HG03565 (cell line): ENCODE data around the gene DENND2A.
"Not testable (repeated sequence)": the region's sequence is repeated elsewhere in the genome, so short reads cannot be mapped to it uniquely, and the experiment has no call there.

Experiments
- ATAC-seq: cut with Tn5 transposase; IDR thresholded peaks from one replicate; pipeline ENCODE4 v1.9.1; 2021; ENCODE audit warnings: mild to moderate bottlenecking, moderate library complexity; ENCODE audit not compliant: unreplicated experiment

DENND2A gene

DNA sequence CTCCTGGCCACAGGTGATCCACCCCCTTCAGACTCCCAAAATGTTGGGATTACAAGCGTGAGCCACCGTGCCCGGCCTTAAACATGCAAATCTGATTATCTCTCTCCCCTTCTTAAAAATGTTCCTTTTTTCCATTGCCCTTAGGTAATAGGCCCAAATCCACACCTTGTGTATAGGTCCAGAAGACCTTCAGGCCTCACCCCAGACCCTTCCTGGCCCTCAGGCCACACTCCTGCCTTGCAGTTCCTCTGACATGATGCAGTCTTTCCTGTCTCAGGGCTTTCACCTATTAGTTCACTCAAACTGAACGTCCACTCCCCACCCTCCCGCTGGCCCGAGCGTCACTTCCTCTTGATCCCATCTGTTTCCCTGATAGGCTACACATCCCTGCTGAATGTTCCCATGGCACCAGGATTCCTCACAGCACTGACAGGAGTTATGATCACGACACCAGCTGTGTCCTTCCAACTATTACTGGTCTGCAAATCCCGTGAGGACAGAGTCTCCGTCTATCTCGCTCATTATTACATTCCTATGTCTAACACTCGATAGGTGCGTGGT is 46.4 kb downstream of the DENND2A start:
- no peak for ATAC-seq

DNA sequence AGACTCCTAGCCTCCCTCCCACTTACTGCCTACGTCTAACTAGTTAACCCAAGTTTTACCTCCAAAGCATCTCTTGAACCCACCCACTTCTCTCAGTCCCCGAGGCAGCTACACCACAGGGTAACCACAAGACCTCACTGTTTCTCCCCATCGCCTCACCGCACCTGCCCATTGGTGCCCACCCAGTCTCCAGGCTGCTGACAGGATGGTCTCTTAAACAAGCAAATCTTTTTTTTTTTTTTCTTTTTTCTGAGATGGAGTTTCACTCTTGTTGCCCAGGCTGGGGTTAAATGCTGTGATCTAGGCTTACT is 47.0 kb downstream of the DENND2A start:
- ATAC-seq, result no peak

DNA sequence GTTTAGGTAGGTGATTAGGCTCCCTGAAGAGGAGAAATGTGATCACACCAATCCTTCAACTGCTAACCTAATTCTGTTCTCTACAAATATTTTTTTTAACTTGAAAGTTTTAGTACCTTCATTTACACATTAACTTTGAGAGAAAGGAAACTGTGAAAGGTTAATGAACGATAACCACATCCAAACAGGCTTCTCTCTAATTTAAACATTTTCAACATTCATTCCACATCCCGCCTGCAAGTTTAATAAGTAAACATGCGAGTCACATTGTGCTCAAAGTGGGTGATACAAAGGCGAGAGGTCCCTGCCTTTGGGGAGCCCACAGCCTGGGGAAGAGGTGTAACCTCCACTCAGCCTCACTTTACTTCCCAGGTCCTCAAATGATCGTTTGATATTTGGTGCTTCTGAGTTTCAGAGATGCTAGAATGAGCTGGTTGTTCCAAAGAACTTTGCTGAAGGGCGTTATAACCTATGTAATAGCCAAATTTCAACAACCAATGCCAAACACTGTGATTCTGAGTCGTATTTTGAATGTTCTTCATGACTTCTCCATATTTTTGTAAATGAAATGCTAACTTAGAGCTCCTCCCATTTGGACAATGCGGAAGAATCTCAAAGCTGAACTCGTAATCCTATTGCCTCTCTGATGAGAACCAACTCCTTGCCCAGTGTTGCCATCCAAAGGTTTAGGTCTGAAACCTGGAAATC is 47.5 kb downstream of the DENND2A start:
- no peak for ATAC-seq

DNA sequence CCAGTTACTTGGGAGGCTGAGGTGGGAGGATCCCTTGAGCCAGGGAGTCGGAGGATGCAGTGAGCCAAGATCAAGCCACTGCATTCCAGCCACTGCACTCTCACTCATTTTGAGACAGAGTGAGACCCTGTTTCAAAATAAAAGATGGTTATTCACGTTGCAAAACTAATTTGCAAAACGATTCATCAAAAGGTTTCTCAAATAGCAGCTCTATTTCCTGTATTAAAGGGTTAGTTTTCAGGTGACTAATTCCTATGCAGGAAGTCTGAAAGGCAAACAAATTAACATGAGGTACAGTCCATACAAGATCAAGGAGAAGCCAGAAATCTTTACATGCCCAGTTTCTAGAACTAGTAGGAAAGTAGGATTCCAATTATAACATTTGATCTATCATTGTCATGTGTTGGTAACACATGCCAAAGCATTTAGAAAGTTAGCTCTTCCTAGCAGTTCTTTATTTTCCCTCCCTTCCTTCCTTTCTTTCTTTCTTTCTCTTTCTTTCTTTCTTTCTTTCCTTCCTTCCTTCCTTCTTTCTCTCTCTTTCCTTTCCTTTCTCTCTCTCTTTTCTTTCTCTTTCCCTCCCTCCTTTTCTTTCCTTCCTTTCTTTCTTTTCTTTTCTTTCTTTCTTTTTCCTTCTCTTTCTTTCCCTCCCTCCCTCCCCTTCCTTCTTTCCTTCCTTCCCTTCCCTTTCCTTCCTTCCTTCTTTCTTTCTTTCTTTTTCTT is 49.3 kb downstream of the DENND2A start:
- ATAC-seq, result no peak

GRCh38 chr7:140587243-140587642 is 53.4 kb downstream of the DENND2A start:
- no peak for ATAC-seq

GRCh38 chr7:140586516-140586915 is 54.1 kb downstream of the DENND2A start:
- ATAC-seq, result no peak

GRCh38 chr7:140585333-140585732 is 55.3 kb downstream of the DENND2A start:
- no peak for ATAC-seq

DNA sequence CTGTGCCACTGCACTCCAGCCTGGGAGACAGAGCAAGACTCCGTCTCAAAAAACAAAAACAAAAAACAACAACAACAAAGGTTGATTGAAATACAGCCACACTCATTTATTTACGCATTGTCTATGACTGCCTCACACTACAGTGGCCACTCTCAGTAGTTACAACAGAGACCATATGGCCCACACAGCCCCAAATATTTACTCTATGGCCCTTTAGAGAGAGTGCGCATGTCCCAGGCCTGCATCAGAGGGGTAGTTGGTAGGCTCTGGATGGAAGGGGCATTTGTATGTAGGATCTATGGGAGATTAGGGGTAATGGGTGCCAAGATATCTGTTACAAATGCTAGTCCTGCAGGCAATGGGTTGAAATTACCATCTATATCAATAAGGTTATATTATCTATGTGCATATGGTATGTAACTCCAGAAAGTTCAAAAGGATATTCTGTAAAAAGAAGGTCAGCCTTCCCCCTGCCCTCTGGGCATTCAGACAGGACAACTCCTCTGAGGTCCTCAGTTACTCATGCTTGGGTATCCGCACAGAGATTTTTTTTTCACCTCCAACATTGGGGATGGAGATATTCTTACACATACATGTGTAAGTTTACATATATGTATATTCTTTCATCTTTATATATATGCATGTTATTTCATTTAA is 56.3 kb downstream of the DENND2A start:
- ATAC-seq, result no peak

DNA sequence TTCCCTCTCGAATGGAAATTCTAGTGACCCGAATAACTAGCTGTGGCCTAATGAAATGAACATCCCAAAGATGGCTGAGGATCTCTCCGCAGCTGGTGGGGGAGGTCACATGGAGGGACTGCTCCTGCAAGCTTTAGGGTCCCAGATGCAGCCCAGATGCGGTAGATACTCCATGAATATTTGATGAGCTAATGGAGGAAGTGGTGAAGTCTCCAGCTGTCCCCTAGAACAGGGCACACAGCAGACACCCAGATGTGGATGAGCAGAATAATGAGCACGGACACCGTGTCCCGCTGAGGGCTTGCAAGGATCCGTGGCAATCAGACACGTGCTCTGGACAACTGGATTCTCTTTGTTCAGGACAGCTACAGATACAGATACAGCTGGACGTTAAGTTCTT is 59.2 kb downstream of the DENND2A start:
- no peak for ATAC-seq

GRCh38 chr7:140577651-140578050 is 63.0 kb downstream of the DENND2A start:
- ATAC-seq, result no peak

DNA sequence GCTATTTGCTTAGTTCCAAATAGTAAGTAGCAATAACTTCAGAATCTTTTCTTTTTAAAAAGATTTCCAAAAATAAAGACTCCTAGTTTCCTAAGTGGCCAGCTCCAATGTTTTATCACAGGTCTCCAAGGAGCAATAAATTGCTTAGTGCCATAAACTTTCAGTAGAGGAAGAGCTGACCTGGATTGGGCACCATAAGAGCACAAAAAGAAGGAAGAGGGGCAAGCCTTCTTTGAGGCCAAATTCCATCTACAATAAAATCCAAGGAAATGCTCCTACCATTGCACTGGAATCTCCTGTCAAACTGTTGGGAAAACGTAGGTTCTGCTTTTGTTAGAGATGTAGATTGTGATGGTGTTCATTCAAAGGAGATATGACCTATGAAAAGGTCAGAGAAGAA is 64.0 kb downstream of the DENND2A start:
- ATAC-seq, result no peak

DNA sequence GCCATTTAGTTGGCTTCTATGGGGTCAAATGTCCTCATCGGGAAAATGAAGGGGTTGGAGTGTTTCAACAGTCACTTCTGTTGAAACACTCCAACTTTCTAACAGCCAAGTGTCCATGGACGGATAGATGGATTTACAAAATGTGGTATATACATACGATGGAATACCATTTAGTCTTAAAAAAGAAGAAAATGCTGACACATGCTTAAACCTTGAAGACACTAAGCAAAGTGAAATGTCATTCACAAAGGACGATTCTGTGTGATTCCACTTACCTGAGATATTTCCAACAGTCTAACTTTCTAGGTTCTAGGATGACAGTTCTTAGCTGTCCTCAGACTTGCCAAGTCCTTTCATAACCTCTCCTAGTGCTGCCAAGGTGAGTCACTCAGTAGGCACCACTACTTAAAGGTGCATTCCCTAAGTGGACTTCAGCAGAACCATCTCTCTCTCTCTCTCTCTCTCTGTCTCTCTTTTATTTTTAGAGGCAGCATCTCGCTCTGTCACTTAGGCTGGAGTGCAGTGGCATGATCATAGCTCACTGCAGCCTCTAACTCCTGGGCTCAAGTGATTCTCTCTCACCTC is 69.0 kb downstream of the DENND2A start:
- ATAC-seq, result no peak

GRCh38 chr7:140570120-140570519 is 70.5 kb downstream of the DENND2A start:
- no peak for ATAC-seq

DNA sequence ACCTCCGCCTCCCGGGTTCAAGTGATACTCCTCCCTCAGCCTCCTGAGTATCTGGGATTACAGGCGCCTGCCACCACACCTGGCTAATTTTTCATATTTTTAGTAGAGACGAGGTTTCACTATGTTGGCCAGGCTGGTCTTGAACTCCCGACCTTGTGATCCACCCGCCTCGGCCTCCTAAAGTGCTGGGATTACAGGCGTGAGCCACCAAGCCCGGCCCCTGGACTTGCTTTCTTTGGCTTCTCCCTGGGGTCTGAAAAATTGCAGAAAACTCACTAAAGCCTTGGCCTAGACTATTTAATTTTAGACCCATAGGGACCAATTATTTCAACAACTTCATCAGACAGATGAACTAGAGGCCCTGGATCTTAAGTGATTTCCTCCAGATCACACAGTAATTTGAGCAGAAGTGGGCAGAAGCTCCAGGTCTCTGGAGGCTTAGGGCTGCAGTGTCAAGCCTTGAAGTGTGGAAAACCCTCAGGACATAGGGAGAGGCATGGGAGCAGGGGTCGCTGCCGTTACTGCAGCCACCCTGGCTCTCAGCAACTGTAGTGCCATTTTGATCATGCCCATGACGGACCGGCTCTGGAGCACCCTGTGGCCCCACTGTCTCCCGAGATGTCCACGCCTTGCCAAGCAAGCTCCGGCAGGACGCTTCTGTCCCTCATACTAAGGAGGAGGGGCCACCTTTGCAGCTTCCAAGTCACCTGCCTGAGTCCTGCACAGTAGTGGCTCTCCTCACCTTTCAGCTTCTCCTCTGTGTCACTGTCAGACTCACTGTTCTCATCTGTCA is 72.4 kb downstream of the DENND2A start:
- ATAC-seq, result no peak

- ATAC-seq, result not testable (repeated sequence)
Observed at GRCh38 chr7:140566186-140566585, 74.4 kb downstream of the DENND2A start.

DNA sequence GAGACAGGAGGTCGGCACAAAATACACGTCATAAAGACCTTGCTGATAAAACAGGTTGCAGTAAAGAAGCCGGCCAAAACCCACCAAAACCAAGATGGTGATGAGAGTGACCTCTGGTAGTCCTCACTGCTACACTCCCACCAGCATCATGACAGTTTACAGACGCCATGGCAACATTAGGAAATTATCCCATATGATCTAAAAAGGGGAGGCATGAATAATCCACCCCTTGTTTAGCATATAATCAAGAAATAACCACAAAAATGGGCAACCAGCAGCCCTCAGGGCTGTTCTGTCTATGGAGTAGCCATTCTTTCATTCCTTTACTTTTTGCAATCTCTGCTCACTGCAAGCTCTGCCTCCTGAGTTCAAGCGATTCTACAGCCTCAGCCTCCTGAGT is 74.9 kb downstream of the DENND2A start:
- not testable (repeated sequence) for ATAC-seq

GRCh38 chr7:140564643-140565042 is 76.0 kb downstream of the DENND2A start:
- no peak for ATAC-seq

- no peak for ATAC-seq
Observed at GRCh38 chr7:140562926-140563481, 77.6 kb downstream of the DENND2A start.

DNA sequence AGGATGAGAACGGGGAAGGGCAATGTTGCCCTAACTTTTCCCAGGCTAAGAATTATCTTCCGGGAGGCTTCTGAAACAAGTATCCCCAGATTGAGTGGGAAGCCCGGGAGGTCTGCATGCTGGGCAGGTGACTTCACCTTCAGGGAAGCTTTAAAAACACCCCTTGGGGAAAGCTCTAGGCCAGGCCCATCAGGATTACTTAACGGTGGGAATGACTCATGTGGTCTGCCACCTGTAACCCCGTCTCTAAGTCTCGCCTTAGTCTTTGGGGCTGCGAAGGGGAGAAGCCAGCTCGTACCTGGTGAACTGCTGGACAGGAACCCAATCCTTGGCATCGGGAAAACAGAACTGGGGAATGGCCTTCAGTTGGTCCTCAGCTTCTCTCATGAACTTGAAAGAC is 81.2 kb downstream of the DENND2A start:
- no peak for ATAC-seq

DNA sequence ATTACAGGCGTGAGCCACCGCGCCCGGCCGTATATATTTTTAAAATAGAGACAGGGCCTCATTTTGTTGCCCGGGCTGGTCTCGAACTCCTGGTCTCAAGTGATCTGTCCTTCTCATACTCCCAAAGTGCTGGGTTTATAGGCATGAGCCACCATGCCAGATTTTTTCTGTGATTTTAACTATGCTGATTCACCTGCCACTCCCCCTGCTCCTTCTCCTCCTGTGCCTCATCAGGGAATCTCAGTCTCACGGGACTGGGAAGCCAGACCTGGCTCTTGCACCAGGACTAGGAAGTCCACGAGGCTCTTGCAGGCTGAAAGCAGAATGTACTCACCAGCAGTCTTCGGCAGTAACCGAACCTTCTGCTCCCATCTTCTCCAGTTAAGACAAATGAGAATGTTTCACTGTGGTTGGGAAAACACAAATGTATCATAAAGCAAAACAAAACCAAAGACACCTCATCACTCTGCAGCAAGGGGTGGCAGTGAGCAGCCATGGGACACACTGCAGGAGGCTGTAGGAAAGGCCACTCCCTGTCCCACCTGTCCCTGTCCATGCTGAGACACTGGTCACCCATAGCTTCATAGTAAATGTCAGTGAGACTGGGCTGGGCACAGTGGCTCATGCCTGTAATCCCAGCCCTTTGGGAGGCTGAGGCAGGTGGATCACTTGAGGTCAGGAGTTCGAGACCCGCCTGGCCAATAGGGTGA is 82.6 kb downstream of the DENND2A start:
- no peak for ATAC-seq
